Naive thymus-derived CD4-positive, alpha-beta T cell (primary cell): ENCODE data around the gene TTR. TPM values are rescaled to one million over a fixed set of nuclear protein-coding genes. Genes with fewer than 3 reads are reported as not detected.

Experiments
- ATAC-seq: fragments of 150-1000 bp; cut with Tn5 transposase; 2 replicates; pipeline ENCODE4 v1.10.0; 2021; ENCODE audit warnings: mild to moderate bottlenecking, moderate library complexity
- CTCF ChIA-PET: fragments of 350-600 bp; sonication (Branson Sonifier 250); formaldehyde crosslinking; loops from one replicate; lab custom pipeline; 2021; ENCODE audit warnings: antibody characterized with exemption; lab: Charles Lee
- POLR2A ChIA-PET: fragments of 350-600 bp; sonication (Branson Sonifier 250); formaldehyde crosslinking; loops from one replicate; lab custom pipeline; 2021; ENCODE audit warnings: antibody characterized with exemption, inconsistent platforms; lab: Charles Lee
- DNase-seq, 9 donors: peaks; one replicate each; pipeline versions ENCODE4 v3.0.0 to v3.0.0-alpha.2; 2020 to 2022; ENCODE audit warnings: mixed read lengths in 1 of 9
- H3K27ac ChIP-seq: one replicate; pipeline ENCODE4 v1.7.0; 2013; ENCODE audit warnings: mild to moderate bottlenecking, low read depth, low read length, moderate library complexity
- H3K27me3 ChIP-seq, 2 donors: one replicate each; pipeline ENCODE4 v1.7.0; 2013; ENCODE audit warnings: low read length in 2 of 2, mild to moderate bottlenecking in 2 of 2, moderate library complexity in 2 of 2; ENCODE audit not compliant: control insufficient read depth in 2 of 2, insufficient read depth in 2 of 2
- H3K36me3 ChIP-seq, 3 experiments: 1 replicate in 2 of 3; 2 replicates in 1 of 3; pipeline ENCODE4 v1.7.0; 2013; ENCODE audit warnings: low read length in 3 of 3, mild to moderate bottlenecking in 3 of 3, moderate library complexity in 1 of 3; ENCODE audit not compliant: insufficient read depth in 3 of 3, control insufficient read depth in 2 of 3
- H3K4me1 ChIP-seq, 2 donors: one replicate each; pipeline ENCODE4 v1.7.0; 2013; ENCODE audit warnings: low read length in 2 of 2, mild to moderate bottlenecking in 2 of 2, moderate library complexity in 1 of 2; ENCODE audit not compliant: control insufficient read depth in 2 of 2, insufficient read depth in 2 of 2
- H3K4me3 ChIP-seq: 2 replicates; pipeline ENCODE4 v1.7.0; 2013; ENCODE audit warnings: mild to moderate bottlenecking, low read length
- H3K9me3 ChIP-seq, 3 experiments: 1 replicate in 2 of 3; 2 replicates in 1 of 3; pipeline ENCODE4 v1.7.0; 2013; ENCODE audit warnings: low read length in 3 of 3; ENCODE audit not compliant: control insufficient read depth in 2 of 3
- H3K27ac Mint-ChIP-seq, 9 donors: one replicate each; pipeline ENCODE4 v1.8.0; 2020 to 2022; ENCODE audit warnings: mixed read lengths in 9 of 9, mild to moderate bottlenecking in 8 of 9, moderate library complexity in 5 of 9, inconsistent platforms in 2 of 9
- H3K27me3 Mint-ChIP-seq, 5 donors: one replicate each; pipeline ENCODE4 v1.8.0; 2021 to 2022; ENCODE audit warnings: mixed read lengths in 5 of 5, mild to moderate bottlenecking in 1 of 5
- H3K36me3 Mint-ChIP-seq, 5 donors: one replicate each; pipeline ENCODE4 v1.8.0; 2020 to 2022; ENCODE audit warnings: mixed read lengths in 5 of 5, mild to moderate bottlenecking in 3 of 5, inconsistent platforms in 1 of 5
- H3K4me1 Mint-ChIP-seq, 7 donors: one replicate each; pipeline ENCODE4 v1.8.0; 2020 to 2022; ENCODE audit warnings: mixed read lengths in 7 of 7, mild to moderate bottlenecking in 3 of 7, inconsistent platforms in 1 of 7
- H3K4me3 Mint-ChIP-seq, 10 donors: one replicate each; pipeline ENCODE4 v1.8.0; 2020 to 2022; ENCODE audit warnings: mild to moderate bottlenecking in 10 of 10, mixed read lengths in 10 of 10, moderate library complexity in 6 of 10, inconsistent platforms in 2 of 10
- H3K9me3 Mint-ChIP-seq, 11 donors: one replicate each; pipeline ENCODE4 v1.8.0; 2020 to 2022; ENCODE audit warnings: mixed read lengths in 11 of 11, mild to moderate bottlenecking in 4 of 11, inconsistent platforms in 1 of 11, moderate library complexity in 1 of 11
- intact Hi-C, 2 donors: fragments of 100-400 bp; cut with micrococcal nuclease; formaldehyde crosslinking; loops; one replicate each; pipeline ENCODE4 v1.15.1; 2023
- polyA plus RNA-seq, 2 donors: library from polyadenylated mRNA; unstranded; fragments of 300-500 nt; fragmentation: Illumina TruSeq; gene quantifications; one replicate each; pipeline ENCODE4 v1.2.3, GENCODE V29; 2021
- total RNA-seq, 6 experiments: library from RNA in 5 of 6; stranded (reverse) in 5 of 6; gene quantifications; 1 replicate in 5 of 6; 2 replicates in 1 of 6; pipeline ENCODE4 v1.2.3 and lab custom pipeline; 2021 to 2026

TTR gene
- total and polyA plus RNA-seq, 7 experiments from 2014 or later, result not detected

- Mint-ChIP-seq H3K4me3 (no peak overlapping the region), H3K27me3 (peaks cover 0 to 5% (median 3%) of the 10 kb centered on the region in 5 donors), H3K4me1 (no peaks in the 10 kb centered on the region), H3K27ac (no peak overlapping the region), H3K9me3 (no peaks in the 10 kb centered on the region), H3K36me3 (no peaks in the 10 kb centered on the region)
- CTCF ChIA-PET, result no interaction called here
- no peaks in the 10 kb centered on the region for H3K27me3 ChIP-seq
- DNase-seq (no peak), ATAC-seq (no peak)
- H3K4me3 ChIP-seq, result no peak overlapping the region
- H3K9me3 ChIP-seq, result no peaks in the 10 kb centered on the region
- H3K27ac ChIP-seq, result no peak overlapping the region
- POLR2A ChIA-PET, result no interaction called here
- no peaks in the 10 kb centered on the region for H3K36me3 ChIP-seq
- intact Hi-C loops, result loop anchor here in 1 of 2 donors (5.0 kb wide), 1 partner anchor 112 kb away; no protein-coding TSS in a partner anchor
- H3K4me1 ChIP-seq, result no peaks in the 10 kb centered on the region
Observed at GRCh38 chr18:31610286-31611205, 18.9 kb downstream of the TTR start.

DNA sequence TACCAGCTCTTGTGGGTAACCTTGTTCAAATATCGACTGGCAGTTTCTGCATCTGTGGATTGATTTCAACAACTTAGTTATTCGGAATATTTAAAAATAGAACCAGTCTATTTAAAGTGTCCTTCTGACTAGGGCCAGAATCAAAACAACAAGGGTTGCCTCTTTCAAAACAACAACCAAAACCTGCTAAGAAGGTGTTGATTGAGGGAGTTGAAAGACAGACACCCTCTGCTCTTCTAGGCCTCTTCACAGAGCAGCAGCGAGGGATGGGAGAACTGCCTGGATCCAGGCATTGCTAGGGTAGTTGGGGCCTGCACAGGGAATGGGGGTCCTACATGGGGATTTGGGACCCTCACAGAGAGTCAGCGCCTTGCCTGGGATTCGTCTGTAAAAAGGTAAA is 19.8 kb downstream of the TTR start:
- Histone ChIP-seq H3K27ac (no peak overlapping the region), H3K27me3 (no peaks in the 10 kb centered on the region), H3K4me3 (no peak overlapping the region), H3K9me3 (no peaks in the 10 kb centered on the region), H3K36me3 (no peaks in the 10 kb centered on the region), H3K4me1 (no peaks in the 10 kb centered on the region)
- Mint-ChIP-seq H3K4me3 (no peak overlapping the region), H3K27ac (no peak overlapping the region), H3K4me1 (no peaks in the 10 kb centered on the region), H3K9me3 (no peaks in the 10 kb centered on the region), H3K36me3 (no peaks in the 10 kb centered on the region), H3K27me3 (peaks cover 0 to 5% (median 0%) of the 10 kb centered on the region in 5 donors)
- ATAC-seq (no peak), DNase-seq (no peak)
- POLR2A ChIA-PET, result no interaction called here
- intact Hi-C loops, result loop anchor here in 1 of 2 donors (5.0 kb wide), 1 partner anchor 111 kb away; no protein-coding TSS in a partner anchor
- CTCF ChIA-PET, result no interaction called here

DNA sequence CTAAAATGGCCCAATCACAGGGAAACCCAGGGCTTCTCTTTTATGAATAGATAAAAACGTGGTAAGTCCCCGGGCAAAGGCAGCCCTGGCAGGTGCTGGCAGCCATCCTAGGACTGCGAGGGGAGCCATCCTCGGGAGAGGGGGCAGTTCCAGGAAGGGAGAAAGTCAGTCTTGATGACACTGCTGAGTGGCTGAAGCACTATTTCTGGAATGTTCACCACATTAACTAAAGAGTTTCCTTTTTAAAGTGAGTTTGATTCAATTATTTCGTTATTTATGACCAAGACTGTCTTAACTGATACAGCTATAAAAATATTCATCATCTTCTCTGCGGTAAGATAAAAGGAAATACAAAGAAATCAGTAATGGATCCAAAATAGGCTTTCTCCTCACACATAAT is 20.4 kb downstream of the TTR start:
- intact Hi-C loops, result loop anchor here in 1 of 2 donors (5.0 kb wide), 1 partner anchor 110 kb away; no protein-coding TSS in a partner anchor
- H3K27ac ChIP-seq, result no peak overlapping the region
- POLR2A ChIA-PET, result no interaction called here

DNA sequence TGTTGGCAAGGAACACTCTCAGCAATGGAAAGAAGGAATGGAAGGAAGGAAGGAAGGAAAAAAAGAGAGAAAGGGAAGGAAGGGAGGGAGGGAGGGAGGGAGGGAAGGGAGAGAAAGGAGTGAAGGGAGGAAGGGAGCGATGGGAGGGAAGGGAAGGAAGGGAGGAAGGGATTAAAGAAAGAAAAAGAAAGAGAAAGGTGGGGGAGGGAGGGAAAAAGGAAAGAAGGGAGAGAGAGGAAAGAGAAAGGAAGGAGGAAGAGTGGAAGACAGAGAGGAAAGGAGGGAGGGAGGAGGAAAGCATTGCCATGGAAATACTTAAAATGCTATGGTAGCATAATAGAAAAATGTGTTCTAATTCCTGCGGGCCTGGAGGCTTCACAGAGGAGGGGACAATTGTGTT is 22.4 kb downstream of the TTR start:
- H3K36me3 Mint-ChIP-seq, result no peaks in the 10 kb centered on the region
- CTCF ChIA-PET, result no interaction called here
- Histone ChIP-seq H3K4me3 (no peak overlapping the region), H3K36me3 (no peaks in the 10 kb centered on the region), H3K4me1 (no peaks in the 10 kb centered on the region), H3K27ac (no peak overlapping the region), H3K9me3 (no peaks in the 10 kb centered on the region), H3K27me3 (no peaks in the 10 kb centered on the region)
- no peak for ATAC-seq
- no peak overlapping the region for H3K27ac Mint-ChIP-seq
- POLR2A ChIA-PET, result no interaction called here
- peaks cover 0 to 1% (median 0%) of the 10 kb centered on the region in 11 donors for H3K9me3 Mint-ChIP-seq
- no peak for DNase-seq
- H3K4me1 Mint-ChIP-seq, result no peaks in the 10 kb centered on the region
- H3K4me3 Mint-ChIP-seq, result no peak overlapping the region
- intact Hi-C loops, result loop anchor here in 1 of 2 donors (5.0 kb wide), 1 partner anchor 108 kb away; no protein-coding TSS in a partner anchor
- H3K27me3 Mint-ChIP-seq, result peaks cover 0 to 5% (median 3%) of the 10 kb centered on the region in 5 donors

More for the DNA sequence above, 20.4 kb downstream of the TTR start:
- H3K27ac Mint-ChIP-seq, result no peak overlapping the region
- H3K4me3 ChIP-seq, result no peak overlapping the region
- ATAC-seq (no peak), DNase-seq (no peak)
- H3K27me3 Mint-ChIP-seq, result peaks cover 0 to 5% (median 0%) of the 10 kb centered on the region in 5 donors
- H3K4me1 ChIP-seq, result no peaks in the 10 kb centered on the region
- H3K9me3 Mint-ChIP-seq, result no peaks in the 10 kb centered on the region
- no peaks in the 10 kb centered on the region for H3K27me3 ChIP-seq
- H3K9me3 ChIP-seq, result no peaks in the 10 kb centered on the region
- H3K4me3 Mint-ChIP-seq, result no peak overlapping the region
- H3K36me3 ChIP-seq, result no peaks in the 10 kb centered on the region
- H3K4me1 Mint-ChIP-seq, result no peaks in the 10 kb centered on the region
- H3K36me3 Mint-ChIP-seq, result no peaks in the 10 kb centered on the region
- CTCF ChIA-PET, result no interaction called here

DNA sequence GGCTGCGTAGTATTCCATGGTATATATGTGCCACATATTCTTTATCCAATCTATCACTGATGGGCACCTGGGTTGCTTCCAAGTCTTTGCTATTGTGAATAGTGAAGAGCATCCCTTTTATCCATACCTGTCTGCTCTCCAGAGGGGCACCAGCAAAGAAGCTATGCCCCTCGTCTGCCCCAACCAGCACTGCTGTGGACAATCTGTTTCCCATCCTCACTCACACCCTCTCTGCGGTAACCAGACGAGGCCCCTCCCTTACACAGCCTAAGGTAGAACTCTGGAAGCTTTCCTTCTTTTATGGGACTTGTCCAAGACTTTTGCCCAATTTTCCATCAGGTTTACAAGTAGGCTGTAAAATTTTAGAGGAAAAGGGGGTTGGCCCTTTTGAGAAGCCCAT is 24.9 kb downstream of the TTR start:
- Histone ChIP-seq H3K4me3 (no peak overlapping the region), H3K9me3 (no peaks in the 10 kb centered on the region), H3K4me1 (no peaks in the 10 kb centered on the region), H3K36me3 (no peaks in the 10 kb centered on the region), H3K27me3 (no peaks in the 10 kb centered on the region), H3K27ac (no peak overlapping the region)
- H3K4me3 Mint-ChIP-seq, result no peak overlapping the region
- H3K27me3 Mint-ChIP-seq, result peaks cover 0 to 5% (median 3%) of the 10 kb centered on the region in 5 donors
- POLR2A ChIA-PET, result no interaction called here
- CTCF ChIA-PET, result no interaction called here
- DNase-seq (no peak), ATAC-seq (no peak)
- intact Hi-C loops, result no loop called here
- H3K36me3 Mint-ChIP-seq, result no peaks in the 10 kb centered on the region
- H3K27ac Mint-ChIP-seq, result no peak overlapping the region
- H3K9me3 Mint-ChIP-seq, result peaks cover 0 to 1% (median 0%) of the 10 kb centered on the region in 11 donors
- no peaks in the 10 kb centered on the region for H3K4me1 Mint-ChIP-seq

DNA sequence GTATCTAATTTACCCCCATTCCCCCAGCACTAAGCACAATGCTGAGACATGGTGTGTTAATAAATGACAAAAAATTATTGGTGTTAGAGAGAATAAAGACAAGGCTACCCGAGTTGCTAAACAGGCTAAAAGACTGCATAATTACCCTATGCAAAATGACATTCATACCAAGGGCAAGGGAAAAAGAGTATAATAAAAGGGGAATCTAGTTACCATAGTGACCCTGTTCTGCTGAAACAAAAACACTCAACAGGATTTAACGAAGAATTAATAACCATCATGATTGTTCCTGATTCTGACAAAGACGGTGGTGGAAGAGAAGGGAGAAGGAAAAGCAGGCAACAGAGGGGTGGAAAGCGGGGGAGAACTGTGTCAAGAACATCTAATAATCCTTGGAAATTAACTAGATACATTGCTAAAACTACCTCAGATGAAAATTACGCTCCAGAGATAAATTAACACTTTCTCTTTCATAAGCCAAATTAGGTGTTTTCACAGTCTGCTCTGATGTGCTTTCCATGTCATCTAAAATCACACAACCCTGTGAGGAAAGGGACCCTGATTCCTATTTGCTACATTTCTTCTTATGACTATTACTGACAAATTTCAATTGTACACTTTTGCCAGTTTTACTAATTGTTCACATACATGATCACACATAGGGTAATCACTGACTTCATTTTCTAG is 25.5 kb downstream of the TTR start:
- H3K27me3 ChIP-seq, result no peaks in the 10 kb centered on the region

More for the DNA sequence above, 25.5 kb downstream of the TTR start:
- DNase-seq (no peak), ATAC-seq (no peak)
- intact Hi-C loops, result no loop called here
- Mint-ChIP-seq H3K27ac (no peak overlapping the region), H3K4me1 (no peaks in the 10 kb centered on the region), H3K27me3 (peaks cover 0 to 5% (median 3%) of the 10 kb centered on the region in 5 donors), H3K4me3 (no peak overlapping the region), H3K36me3 (no peaks in the 10 kb centered on the region), H3K9me3 (peaks cover 0 to 1% (median 0%) of the 10 kb centered on the region in 11 donors)
- POLR2A ChIA-PET, result no interaction called here
- Histone ChIP-seq H3K9me3 (no peaks in the 10 kb centered on the region), H3K27ac (no peak overlapping the region), H3K36me3 (no peaks in the 10 kb centered on the region), H3K4me1 (no peaks in the 10 kb centered on the region), H3K4me3 (no peak overlapping the region)
- CTCF ChIA-PET, result no interaction called here
